Osteocyte (in vitro differentiated cells): ENCODE data around the gene PIK3CD. TPM values are rescaled to one million over a fixed set of nuclear protein-coding genes. Genes with fewer than 3 reads are reported as not detected.

ENCODE experiments used
- DNase-seq: peaks from one replicate; pipeline ENCODE4 v3.0.0; 2021; ENCODE audit warnings: mixed read lengths; ENCODE audit not compliant: unreplicated experiment; ENCODE audit errors: extremely low spot score
- H3K27ac Mint-ChIP-seq: one replicate; pipeline ENCODE4 v1.8.0; 2021; ENCODE audit warnings: mild to moderate bottlenecking, mixed read lengths; ENCODE audit not compliant: unreplicated experiment
- H3K27me3 Mint-ChIP-seq: one replicate; pipeline ENCODE4 v1.8.0; 2021; ENCODE audit warnings: mixed read lengths; ENCODE audit not compliant: unreplicated experiment
- H3K36me3 Mint-ChIP-seq: one replicate; pipeline ENCODE4 v1.8.0; 2021; ENCODE audit warnings: mixed read lengths; ENCODE audit not compliant: unreplicated experiment
- H3K4me1 Mint-ChIP-seq: one replicate; pipeline ENCODE4 v1.8.0; 2021; ENCODE audit warnings: mixed read lengths; ENCODE audit not compliant: unreplicated experiment
- H3K4me3 Mint-ChIP-seq: one replicate; pipeline ENCODE4 v1.8.0; 2021; ENCODE audit warnings: mild to moderate bottlenecking, moderate library complexity, mixed read lengths; ENCODE audit not compliant: unreplicated experiment
- H3K9me3 Mint-ChIP-seq: one replicate; pipeline ENCODE4 v1.8.0; 2021; ENCODE audit warnings: mixed read lengths; ENCODE audit not compliant: unreplicated experiment
- CTCF ChIP-seq: fragments of 200-600 bp; sonication (generic); IDR thresholded peaks from 2 replicates; pipeline ENCODE4 v1.5.0; 2021; ENCODE audit warnings: antibody characterized with exemption, mild to moderate bottlenecking, moderate library complexity
- total RNA-seq: library from RNA; stranded (reverse); gene quantifications from 2 replicates; pipeline ENCODE4 v1.2.1, GENCODE V29; 2021

Gene PIK3CD
- total RNA-seq, 1 donor from 2014 or later: 14.6 TPM

- Mint-ChIP-seq H3K27me3 (no peaks in the 10 kb centered on the region), H3K4me3 (no peak overlapping the region), H3K9me3 (no peaks in the 10 kb centered on the region), H3K27ac (no peak overlapping the region), H3K36me3 (peaks cover 12% of the 10 kb centered on the region), H3K4me1 (peaks cover 16% of the 10 kb centered on the region)
- peak; percentile 64 for TF ChIP-seq CTCF
- no peak for DNase-seq
Observed at GRCh38 chr1:9721606-9722377, 70.3 kb downstream of the PIK3CD start.

GRCh38 chr1:9722378-9722749, 70.8 kb downstream of the PIK3CD start:
- Mint-ChIP-seq H3K9me3 (no peaks in the 10 kb centered on the region), H3K4me1 (peaks cover 16% of the 10 kb centered on the region), H3K27ac (no peak overlapping the region), H3K36me3 (peaks cover 15% of the 10 kb centered on the region), H3K4me3 (no peak overlapping the region), H3K27me3 (no peaks in the 10 kb centered on the region)
- no peak for TF ChIP-seq CTCF
- DNase-seq: no peak

DNA sequence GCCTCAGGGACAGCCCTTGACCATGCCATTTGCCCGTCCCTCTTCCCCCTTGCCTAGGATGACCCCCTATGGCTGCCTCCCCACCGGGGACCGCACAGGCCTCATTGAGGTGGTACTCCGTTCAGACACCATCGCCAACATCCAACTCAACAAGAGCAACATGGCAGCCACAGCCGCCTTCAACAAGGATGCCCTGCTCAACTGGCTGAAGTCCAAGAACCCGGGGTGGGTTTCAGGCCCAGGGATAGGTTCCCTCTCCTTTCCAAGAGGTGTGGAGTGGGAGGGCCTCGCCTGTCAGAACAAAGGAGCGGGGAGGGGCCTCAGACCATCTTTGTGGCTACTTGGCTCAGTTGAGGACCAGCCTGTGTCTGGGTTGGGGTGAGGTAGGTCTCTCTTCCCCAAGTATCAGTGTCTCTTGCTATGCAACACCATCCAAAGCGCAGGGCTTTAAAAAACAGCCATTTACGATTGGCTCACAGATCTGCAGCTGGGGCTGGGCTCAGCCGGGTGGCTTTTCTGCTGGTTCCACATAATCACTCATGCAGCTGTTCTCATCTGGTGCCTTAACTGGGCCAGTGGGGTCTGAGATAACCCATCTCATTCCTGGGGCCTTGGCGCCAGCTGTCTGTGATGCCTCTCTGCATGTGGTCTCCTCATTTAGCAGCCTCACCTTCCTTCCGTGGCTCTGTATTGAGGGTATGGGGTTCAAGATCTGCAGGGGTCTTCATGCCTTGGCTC, 71.7 kb downstream of the PIK3CD start:
- Mint-ChIP-seq H3K27ac (no peak overlapping the region), H3K4me3 (no peak overlapping the region), H3K9me3 (no peaks in the 10 kb centered on the region), H3K4me1 (peaks cover 8% of the 10 kb centered on the region), H3K27me3 (no peaks in the 10 kb centered on the region), H3K36me3 (peaks cover 22% of the 10 kb centered on the region)
- no peak for DNase-seq
- TF ChIP-seq CTCF: no peak

GRCh38 chr1:9723926-9724325, 72.4 kb downstream of the PIK3CD start:
- Mint-ChIP-seq H3K4me1 (peaks cover 8% of the 10 kb centered on the region), H3K4me3 (no peak overlapping the region), H3K36me3 (peaks cover 29% of the 10 kb centered on the region), H3K9me3 (no peaks in the 10 kb centered on the region), H3K27me3 (no peaks in the 10 kb centered on the region), H3K27ac (no peak overlapping the region)
- TF ChIP-seq CTCF: no peak
- DNase-seq: no peak
